GM12878 (cell line): ENCODE results near the gene HSD3B2.

Experiments
- BACH1 ChIP-seq: fragments of 450-650 bp; IDR thresholded peaks from 2 replicates; pipeline ENCODE4 v1.6.1; 2017; ENCODE audit warnings: mild to moderate bottlenecking, borderline replicate concordance
- CTCF ChIP-seq, 3 experiments: IDR thresholded peaks in 2 of 3; conservative IDR thresholded peaks in 1 of 3; 2 replicates each; pipeline ENCODE4 v1.5.1; 2011; ENCODE audit warnings: low read depth in 3 of 3, low read length in 3 of 3, mild to moderate bottlenecking in 3 of 3, control low read depth in 2 of 3, moderate library complexity in 2 of 3, inconsistent platforms in 1 of 3, mixed read lengths in 1 of 3; ENCODE audit not compliant: control insufficient read depth in 2 of 3, insufficient read depth in 1 of 3; ENCODE audit errors: extremely low read depth in 1 of 3

GRCh38 chr1:119388450-119388849, 26.5 kb upstream of the HSD3B2 start:
- TF ChIP-seq CTCF (IDR thresholded peaks at IDR 0.05 in 2 of 3, conservative IDR thresholded peaks at IDR 0.05 in 1 of 3; ENCODE audit: control insufficient read depth in 2 of 3, extremely low read depth in 1 of 3, insufficient read depth in 1 of 3, low read depth in 3 of 3, low read length in 3 of 3) (no peak), BACH1 (no peak)
